Measurements from ENCODE around the gene UNC5C. TPM values are rescaled to one million over a fixed set of nuclear protein-coding genes. Genes with fewer than 3 reads are reported as not detected.

The UNC5C gene
- total and polyA plus RNA-seq, 4 donors, result 0.27 to 1.2 (median 0.78) TPM

GRCh38 chr4:95161781-95162469 lies 386.8 kb downstream of the UNC5C start:
- TF ChIP-seq HNF4G (IDR thresholded peaks at IDR 0.05) (no peak), REST (IDR thresholded peaks at IDR 0.05) (no peak), FOXA2 (IDR thresholded peaks at IDR 0.05) (no peak), JUND (IDR thresholded peaks at IDR 0.05) (no peak), YY1 (IDR thresholded peaks at IDR 0.05) (no peak), RXRA (IDR thresholded peaks at IDR 0.05) (no peak), GABPA (IDR thresholded peaks at IDR 0.05 in 1 of 2, conservative IDR thresholded peaks at IDR 0.05 in 1 of 2) (no peak), ZBTB33 (IDR thresholded peaks at IDR 0.05) (no peak), CTCF (IDR thresholded peaks at IDR 0.05; ENCODE audit: low read depth, low read length, missing input control) (no peak), TAF1 (conservative IDR thresholded peaks at IDR 0.05) (no peak)
- Histone ChIP-seq H3K9ac (ENCODE audit: low read depth in 1 of 2, low read length in 2 of 2) (no peak overlapping the region), H3K4me1 (ENCODE audit: control insufficient read depth in 4 of 4, insufficient read depth in 4 of 4, low read length in 3 of 4) (no peaks in the 10 kb centered on the region), H3K27ac (ENCODE audit: low read depth in 1 of 2, low read length in 2 of 2) (no peak overlapping the region), H3K9me3 (ENCODE audit: control insufficient read depth in 4 of 4, low read length in 3 of 4) (no peaks in the 10 kb centered on the region), H3K27me3 (ENCODE audit: control insufficient read depth in 4 of 4, insufficient read depth in 4 of 4, low read length in 3 of 4) (peaks cover 0 to 6% (median 0%) of the 10 kb centered on the region in 4 donors), H3K4me3 (ENCODE audit: low read depth in 1 of 3, low read length in 3 of 3) (no peak overlapping the region), H3K36me3 (ENCODE audit: control insufficient read depth in 4 of 4, insufficient read depth in 3 of 4, low read depth in 1 of 4, low read length in 3 of 4) (no peaks in the 10 kb centered on the region)
- WGBS, result 73% methylated on average over 12 of the region's 12 CpGs
- no peak for DNase-seq (ENCODE audit: low spot score)

GRCh38 chr4:95159384-95159783 lies 389.4 kb downstream of the UNC5C start:
- Histone ChIP-seq H3K4me1 (ENCODE audit: control insufficient read depth in 4 of 4, insufficient read depth in 4 of 4, low read length in 3 of 4) (no peaks in the 10 kb centered on the region), H3K9ac (ENCODE audit: low read depth in 1 of 2, low read length in 2 of 2) (no peak overlapping the region), H3K36me3 (ENCODE audit: control insufficient read depth in 4 of 4, insufficient read depth in 3 of 4, low read depth in 1 of 4, low read length in 3 of 4) (no peaks in the 10 kb centered on the region), H3K4me3 (ENCODE audit: low read depth in 1 of 3, low read length in 3 of 3) (no peak overlapping the region), H3K27ac (ENCODE audit: low read depth in 1 of 2, low read length in 2 of 2) (no peak overlapping the region), H3K27me3 (ENCODE audit: control insufficient read depth in 4 of 4, insufficient read depth in 4 of 4, low read length in 3 of 4) (peaks cover 0 to 6% (median 0%) of the 10 kb centered on the region in 4 donors), H3K9me3 (ENCODE audit: control insufficient read depth in 4 of 4, low read length in 3 of 4) (no peaks in the 10 kb centered on the region)
- WGBS, result 76% methylated on average over 4 of the region's 4 CpGs
- no peak for TF ChIP-seq REST (IDR thresholded peaks at IDR 0.05)
- no peak for TF ChIP-seq JUND (IDR thresholded peaks at IDR 0.05)
- TF ChIP-seq YY1 (IDR thresholded peaks at IDR 0.05), result no peak
- TF ChIP-seq NR2F2 (IDR thresholded peaks at IDR 0.05), result no peak
- no peak for TF ChIP-seq SP1 (IDR thresholded peaks at IDR 0.05)
- no peak for TF ChIP-seq FOXA1 (IDR thresholded peaks at IDR 0.05)
- TF ChIP-seq GABPA (IDR thresholded peaks at IDR 0.05 in 1 of 2, conservative IDR thresholded peaks at IDR 0.05 in 1 of 2), result no peak
- no peak for TF ChIP-seq ATF3 (IDR thresholded peaks at IDR 0.05)
- no peak for TF ChIP-seq HNF4G (IDR thresholded peaks at IDR 0.05)
- TF ChIP-seq RXRA (IDR thresholded peaks at IDR 0.05), result no peak
- no peak for TF ChIP-seq TAF1 (conservative IDR thresholded peaks at IDR 0.05)
- no peak for TF ChIP-seq RAD21 (IDR thresholded peaks at IDR 0.05)
- no peak for TF ChIP-seq FOXA2 (IDR thresholded peaks at IDR 0.05)
- no peak for DNase-seq (ENCODE audit: low spot score)
